ENCODE data around the gene STAC3.
A peak's percentile ranks its signal among the peaks of the same experiment; 100 is the strongest.

The STAC3 gene

DNA sequence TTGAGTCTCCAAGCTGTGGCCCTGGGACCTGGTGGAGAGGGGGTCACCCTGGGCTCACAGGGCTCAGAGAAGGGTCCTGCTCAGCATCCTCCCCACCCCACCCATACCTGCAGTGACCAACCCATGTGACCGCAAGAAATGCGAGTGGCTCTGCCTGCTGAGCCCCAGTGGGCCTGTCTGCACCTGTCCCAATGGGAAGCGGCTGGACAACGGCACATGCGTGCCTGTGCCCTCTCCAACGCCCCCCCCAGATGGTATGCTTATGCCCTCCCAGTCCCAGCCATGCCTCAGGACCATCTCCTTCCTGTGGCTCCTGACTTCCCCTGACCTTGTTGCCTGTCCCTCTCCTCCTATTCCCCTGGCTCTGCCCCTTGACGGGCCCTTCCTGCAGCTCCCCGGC, 41.1 kb downstream of the STAC3 start (continued):
- TF ChIP-seq ELK4 (IDR thresholded peaks at IDR 0.05; ENCODE audit: borderline replicate concordance, low read depth, low read length), result no peak
- TF ChIP-seq ZNF223 (tag by site-specific recombination; IDR thresholded peaks at IDR 0.05), result no peak
- no peak for TF ChIP-seq ZNF501 (tag by site-specific recombination; IDR thresholded peaks at IDR 0.05)
- no peak for TF ChIP-seq ZNF132 (tag by site-specific recombination; IDR thresholded peaks at IDR 0.05; ENCODE audit: borderline replicate concordance)
- no peak for TF ChIP-seq HOXC10 (CRISPR knock-in tag; IDR thresholded peaks at IDR 0.05)
- no peak for TF ChIP-seq ZNF610 (tag by site-specific recombination; IDR thresholded peaks at IDR 0.05; ENCODE audit: borderline replicate concordance)

DNA sequence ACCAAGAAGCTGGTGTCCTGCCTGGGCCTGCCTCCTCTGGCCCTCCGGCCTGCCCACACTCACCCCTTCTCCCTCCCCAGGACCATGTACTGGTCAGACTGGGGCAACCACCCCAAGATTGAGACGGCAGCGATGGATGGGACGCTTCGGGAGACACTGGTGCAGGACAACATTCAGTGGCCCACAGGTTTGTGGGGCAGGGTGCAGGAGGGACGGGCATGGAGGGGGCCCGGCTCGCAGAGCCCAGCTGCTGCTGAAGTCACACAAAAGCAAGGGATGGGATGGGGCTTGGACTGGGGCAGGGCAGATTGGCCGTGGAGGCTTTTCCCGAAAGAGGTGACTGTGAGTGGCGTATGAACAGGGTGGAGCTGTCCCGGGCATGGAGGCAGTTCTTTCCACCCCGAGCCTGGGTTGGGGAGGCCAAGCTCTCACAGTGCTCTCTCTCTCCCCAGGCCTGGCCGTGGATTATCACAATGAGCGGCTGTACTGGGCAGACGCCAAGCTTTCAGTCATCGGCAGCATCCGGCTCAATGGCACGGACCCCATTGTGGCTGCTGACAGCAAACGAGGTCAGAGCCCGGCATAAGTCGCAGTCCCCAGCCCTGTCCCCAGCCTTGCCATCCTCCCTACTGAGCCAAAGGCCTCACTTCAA, 42.2 kb downstream of the STAC3 start:
- ChIA-PET POLR2A (no interaction called here), CTCF (interaction anchor here (0.8 to 1.7 kb wide), 2 partner anchors 31 to 36 kb away, joined by 3 to 5 read pairs; no protein-coding TSS in a partner anchor)
- H3K4me3 ChIP-seq (ENCODE audit: low read depth, low read length), result no peak overlapping the region
- TF ChIP-seq SP2 (tag by site-specific recombination; IDR thresholded peaks at IDR 0.05), result 0 out of 2 replicates have a peak, but pooled peaks have one; percentile 6
- TF ChIP-seq, protein P1, sequence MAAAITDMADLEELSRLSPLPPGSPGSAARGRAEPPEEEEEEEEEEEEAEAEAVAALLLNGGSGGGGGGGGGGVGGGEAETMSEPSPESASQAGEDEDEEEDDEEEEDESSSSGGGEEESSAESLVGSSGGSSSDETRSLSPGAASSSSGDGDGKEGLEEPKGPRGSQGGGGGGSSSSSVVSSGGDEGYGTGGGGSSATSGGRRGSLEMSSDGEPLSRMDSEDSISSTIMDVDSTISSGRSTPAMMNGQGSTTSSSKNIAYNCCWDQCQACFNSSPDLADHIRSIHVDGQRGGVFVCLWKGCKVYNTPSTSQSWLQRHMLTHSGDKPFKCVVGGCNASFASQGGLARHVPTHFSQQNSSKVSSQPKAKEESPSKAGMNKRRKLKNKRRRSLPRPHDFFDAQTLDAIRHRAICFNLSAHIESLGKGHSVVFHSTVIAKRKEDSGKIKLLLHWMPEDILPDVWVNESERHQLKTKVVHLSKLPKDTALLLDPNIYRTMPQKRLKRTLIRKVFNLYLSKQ (tag by site-specific recombination; IDR thresholded peaks at IDR 0.05; ENCODE audit: borderline replicate concordance), result no peak
- H3K27ac ChIP-seq (ENCODE audit: extremely low read depth, low read depth, low read length), result no peak overlapping the region
- H3K4me1 ChIP-seq (ENCODE audit: control insufficient read depth, insufficient read depth, low read length), result peaks cover 4% of the 10 kb centered on the region
- H3K9me3 ChIP-seq (ENCODE audit: control insufficient read depth, insufficient read depth, low read depth, low read length), result no peaks in the 10 kb centered on the region
- peaks cover 0 to 84% of the 10 kb centered on the region in 2 experiments; a peak in 1 of 3 replicates for H3K36me3 ChIP-seq (ENCODE audit: control insufficient read depth in 2 of 2, insufficient read depth in 1 of 2, low read length in 2 of 2)

- TF ChIP-seq KLF16 (tag by site-specific recombination; IDR thresholded peaks at IDR 0.05) (no peak), GLIS2 (tag by site-specific recombination; IDR thresholded peaks at IDR 0.05) (peak; percentile 16; the same call in 1 of the 2 replicates)
- no peaks in the 10 kb centered on the region; the same call in 1 of the 2 replicates for H3K4me1 ChIP-seq (ENCODE audit: control insufficient read depth, insufficient read depth, low read length)
- no peaks in the 10 kb centered on the region for H3K9me3 ChIP-seq (ENCODE audit: control insufficient read depth, insufficient read depth, low read depth, low read length)
- peaks cover 0 to 90% of the 10 kb centered on the region in 2 experiments; a peak in 1 of 3 replicates for H3K36me3 ChIP-seq (ENCODE audit: control insufficient read depth in 2 of 2, insufficient read depth in 1 of 2, low read length in 2 of 2)
- CTCF ChIA-PET, result interaction anchor here (0.6 to 1.7 kb wide), 5 partner anchors 31 to 329 kb away, joined by 3 to 5 read pairs (median 4); no protein-coding TSS in a partner anchor
- POLR2A ChIA-PET, result no interaction called here
- H3K4me3 ChIP-seq (ENCODE audit: low read depth, low read length), result no peak overlapping the region
- no peak overlapping the region for H3K27ac ChIP-seq (ENCODE audit: extremely low read depth, low read depth, low read length)
Observed at GRCh38 chr12:57207731-57208630, 43.0 kb downstream of the STAC3 start.

DNA sequence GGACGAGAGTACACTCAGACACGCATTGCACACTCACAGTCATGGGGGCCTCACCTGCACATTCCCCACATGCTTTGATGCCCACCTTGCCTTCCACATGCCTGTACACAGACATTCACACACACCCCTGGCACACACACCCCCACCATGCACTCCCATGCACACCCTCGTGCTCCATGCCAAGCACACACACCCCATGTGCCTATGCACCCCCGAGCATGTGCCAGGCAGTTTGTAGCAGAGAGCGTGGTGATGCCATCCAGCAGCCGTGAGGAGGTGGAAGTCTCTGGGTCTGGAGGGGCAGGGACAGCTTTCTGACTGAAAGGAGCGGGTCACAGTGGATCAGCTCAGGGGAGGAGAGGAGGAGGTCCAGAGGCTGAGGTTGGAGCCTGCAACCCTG, 45.1 kb downstream of the STAC3 start:
- ChIA-PET POLR2A (no interaction called here), CTCF (interaction anchor here (0.7 kb wide), 1 partner anchor 33 kb away, joined by 3 read pairs; no protein-coding TSS in a partner anchor)

More for the DNA sequence above, 45.1 kb downstream of the STAC3 start:
- TF ChIP-seq HIC1 (tag by site-specific recombination; IDR thresholded peaks at IDR 0.05), result peak; percentile 53; the same call in 1 of the 2 replicates
- TF ChIP-seq, protein P2, sequence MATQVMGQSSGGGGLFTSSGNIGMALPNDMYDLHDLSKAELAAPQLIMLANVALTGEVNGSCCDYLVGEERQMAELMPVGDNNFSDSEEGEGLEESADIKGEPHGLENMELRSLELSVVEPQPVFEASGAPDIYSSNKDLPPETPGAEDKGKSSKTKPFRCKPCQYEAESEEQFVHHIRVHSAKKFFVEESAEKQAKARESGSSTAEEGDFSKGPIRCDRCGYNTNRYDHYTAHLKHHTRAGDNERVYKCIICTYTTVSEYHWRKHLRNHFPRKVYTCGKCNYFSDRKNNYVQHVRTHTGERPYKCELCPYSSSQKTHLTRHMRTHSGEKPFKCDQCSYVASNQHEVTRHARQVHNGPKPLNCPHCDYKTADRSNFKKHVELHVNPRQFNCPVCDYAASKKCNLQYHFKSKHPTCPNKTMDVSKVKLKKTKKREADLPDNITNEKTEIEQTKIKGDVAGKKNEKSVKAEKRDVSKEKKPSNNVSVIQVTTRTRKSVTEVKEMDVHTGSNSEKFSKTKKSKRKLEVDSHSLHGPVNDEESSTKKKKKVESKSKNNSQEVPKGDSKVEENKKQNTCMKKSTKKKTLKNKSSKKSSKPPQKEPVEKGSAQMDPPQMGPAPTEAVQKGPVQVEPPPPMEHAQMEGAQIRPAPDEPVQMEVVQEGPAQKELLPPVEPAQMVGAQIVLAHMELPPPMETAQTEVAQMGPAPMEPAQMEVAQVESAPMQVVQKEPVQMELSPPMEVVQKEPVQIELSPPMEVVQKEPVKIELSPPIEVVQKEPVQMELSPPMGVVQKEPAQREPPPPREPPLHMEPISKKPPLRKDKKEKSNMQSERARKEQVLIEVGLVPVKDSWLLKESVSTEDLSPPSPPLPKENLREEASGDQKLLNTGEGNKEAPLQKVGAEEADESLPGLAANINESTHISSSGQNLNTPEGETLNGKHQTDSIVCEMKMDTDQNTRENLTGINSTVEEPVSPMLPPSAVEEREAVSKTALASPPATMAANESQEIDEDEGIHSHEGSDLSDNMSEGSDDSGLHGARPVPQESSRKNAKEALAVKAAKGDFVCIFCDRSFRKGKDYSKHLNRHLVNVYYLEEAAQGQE (tag by site-specific recombination; IDR thresholded peaks at IDR 0.05), result no peak
- H3K4me1 ChIP-seq (ENCODE audit: control insufficient read depth, insufficient read depth, low read length), result no peaks in the 10 kb centered on the region
- H3K9me3 ChIP-seq (ENCODE audit: control insufficient read depth, insufficient read depth, low read depth, low read length), result no peaks in the 10 kb centered on the region
- H3K27ac ChIP-seq (ENCODE audit: extremely low read depth, low read depth, low read length), result no peak overlapping the region
- H3K4me3 ChIP-seq (ENCODE audit: low read depth, low read length), result no peak overlapping the region
- H3K36me3 ChIP-seq (ENCODE audit: control insufficient read depth in 2 of 2, insufficient read depth in 1 of 2, low read length in 2 of 2), result peaks cover 0 to 92% of the 10 kb centered on the region in 2 experiments; a peak in 1 of 3 replicates

Data from HEK293 (cell line).